ENCODE measurements around the gene RBPJ. TPM values are rescaled to one million over a fixed set of nuclear protein-coding genes. Genes with fewer than 3 reads are reported as not detected.

Gene RBPJ
- total and polyA plus RNA-seq, 2 of the 8 experiments (the other 6 are each of a cell fraction or from before 2014, with no cell fraction given), result 65.5 to 217 TPM

DNA sequence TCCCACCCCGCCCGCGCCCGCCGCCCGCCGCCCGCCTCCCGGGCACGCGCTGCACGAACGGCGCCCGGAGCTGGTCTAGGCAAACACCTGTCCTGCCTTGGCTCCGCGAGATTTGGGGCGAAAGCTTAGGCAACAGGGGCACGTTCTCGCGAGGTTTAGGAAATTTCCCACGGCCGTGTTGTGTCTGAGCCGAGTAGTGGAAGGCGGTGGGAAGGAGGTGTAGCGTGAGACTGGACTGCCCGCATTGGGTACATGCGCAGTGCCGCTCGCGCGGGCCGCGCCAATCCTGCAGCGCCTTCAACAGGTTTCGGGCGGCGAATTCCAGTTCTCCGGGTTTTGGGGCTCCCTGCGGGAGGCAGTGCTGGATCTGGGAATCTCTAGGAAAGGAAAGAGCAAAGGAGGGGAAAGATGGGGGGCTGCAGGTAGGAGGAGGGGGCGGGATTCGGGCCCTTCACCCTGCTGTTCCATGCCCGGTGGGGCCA is 1.3 kb upstream of the RBPJ start:
- Histone ChIP-seq H4K8ac (ENCODE audit: extremely low read depth, insufficient read depth, low read length) (peak overlapping the region; percentile 98; the same call in 1 of the 2 replicates), H4K20me1 (replicated peaks in 1 of 2; ENCODE audit: control insufficient read depth in 1 of 2, insufficient read depth in 2 of 2, low read length in 2 of 2) (peaks cover 7 to 10% of the 10 kb centered on the region in 2 experiments), H3K79me2 (ENCODE audit: control insufficient read depth in 1 of 2, insufficient read depth in 2 of 2, low read length in 2 of 2) (peaks cover 32 to 36% of the 10 kb centered on the region in 2 experiments), H3K4me1 (replicated peaks in 1 of 4; ENCODE audit: control insufficient read depth in 3 of 4, insufficient read depth in 4 of 4, low read length in 3 of 4) (peaks cover 0 to 4% (median 1%) of the 10 kb centered on the region in 4 experiments; a peak in 4 of 7 replicates), H2BK5ac (ENCODE audit: low read depth, low read length) (peak overlapping the region; percentile 99), H3K56ac (replicated peaks; ENCODE audit: insufficient read length, low read depth, low read length) (peak overlapping the region; percentile 63), H2BK12ac (ENCODE audit: low read depth, low read length) (peak overlapping the region; percentile 98), H2BK15ac (ENCODE audit: low read length) (no peak overlapping the region), H4K5ac (ENCODE audit: insufficient read length, low read depth, low read length) (no peak overlapping the region), H3K4me2 (ENCODE audit: insufficient read depth in 1 of 2, low read depth in 2 of 2, low read length in 2 of 2) (peak overlapping the region; percentile 63 to 78), H3K23me2 (ENCODE audit: low read depth, low read length) (peaks cover 2% of the 10 kb centered on the region), H3K4ac (replicated peaks; ENCODE audit: insufficient read length, low read depth, low read length) (no peak overlapping the region), H2AFZ (ENCODE audit: low read length) (no peak overlapping the region), H2BK20ac (ENCODE audit: low read length) (no peak overlapping the region), H3K23ac (ENCODE audit: insufficient read length) (no peak overlapping the region), H3K9ac (replicated peaks in 1 of 4; ENCODE audit: extremely low read depth in 1 of 4, low read depth in 3 of 4, low read length in 3 of 4) (peak overlapping the region; percentile 83 to 95 (median 88)), H3K36me3 (ENCODE audit: control insufficient read depth in 2 of 4, insufficient read depth in 4 of 4, low read length in 3 of 4) (peaks cover 0 to 3% (median 0%) of the 10 kb centered on the region in 4 experiments; a peak in 1 of 8 replicates), H3K4me3 (ENCODE audit: extremely low read depth in 1 of 4, insufficient read depth in 2 of 4, low read depth in 3 of 4, low read length in 4 of 4) (peak overlapping the region; percentile 87 to 98 (median 92)), H2BK120ac (replicated peaks; ENCODE audit: low read depth, low read length) (no peak overlapping the region), H2AK5ac (ENCODE audit: low read depth, low read length) (no peak overlapping the region), H3K18ac (ENCODE audit: extremely low read depth, low read length) (peak overlapping the region; percentile 93; the same call in 1 of the 2 replicates), H3K27ac (ENCODE audit: low read depth, low read length) (peak overlapping the region; percentile 87), H3K9me3 (ENCODE audit: insufficient read depth in 2 of 2, low read depth in 1 of 2, low read length in 1 of 2) (peaks cover under 1 to 2% of the 10 kb centered on the region in 2 experiments; a peak in 1 of 4 replicates), H4K91ac (replicated peaks; ENCODE audit: insufficient read length, low read length) (peak overlapping the region; percentile 86), H3K14ac (ENCODE audit: insufficient read length) (no peak overlapping the region), H3K27me3 (replicated peaks in 1 of 4; ENCODE audit: control insufficient read depth in 3 of 4, extremely low read depth in 1 of 4, insufficient read depth in 3 of 4, low read length in 3 of 4) (no peaks in the 10 kb centered on the region), H3K79me1 (ENCODE audit: low read depth, low read length) (no peaks in the 10 kb centered on the region)
- WGBS, 2 experiments (ENCODE audit: extremely low coverage in 1 of 2, insufficient coverage in 1 of 2, insufficient read length in 1 of 2, insufficient replicate concordance in 2 of 2, low coverage in 1 of 2, low lambda C conversion rate in 2 of 2, missing lambda C conversion rate in 1 of 2), result 2% methylated on average over 17 of the region's 43 CpGs; no CpG with 5 or more reads in 1 of the 2 experiments
- FAIRE-seq (no peak), DNase-seq (ENCODE audit: low read depth in 1 of 2, low spot score in 2 of 2) (peak; percentile 95 to 97)
- ChIA-PET POLR2A (ENCODE audit: partially characterized antibody) (interaction anchor here (0.6 to 3.0 kb wide), 14 partner anchors 9 to 292 kb away, joined by 3 to 20 read pairs (median 4); no protein-coding TSS in a partner anchor), CTCF (ENCODE audit: partially characterized antibody) (interaction anchor here (0.9 to 1.7 kb wide), 6 partner anchors 11 to 460 kb away, joined by 3 to 5 read pairs (median 3); no protein-coding TSS in a partner anchor)
- TF ChIP-seq SP2 (IDR thresholded peaks at IDR 0.05; ENCODE audit: low read length) (no peak), BACH1 (IDR thresholded peaks at IDR 0.05; ENCODE audit: low read length) (peak; percentile 93), BRCA1 (IDR thresholded peaks at IDR 0.05; ENCODE audit: low read depth, low read length) (peak; percentile 90), CBX8 (IDR thresholded peaks at IDR 0.05; ENCODE audit: borderline replicate concordance, low read depth, low read length) (no peak), SIX5 (IDR thresholded peaks at IDR 0.05; ENCODE audit: low read depth, low read length) (no peak), CEBPB (IDR thresholded peaks at IDR 0.05; ENCODE audit: low read depth, low read length) (peak; percentile 63; the same call in 1 of the 2 replicates), NRF1 (IDR thresholded peaks at IDR 0.05; ENCODE audit: low read depth, low read length) (peak; percentile 52), RNF2 (IDR thresholded peaks at IDR 0.05; ENCODE audit: borderline replicate concordance, low read depth, low read length, missing control alignments, poor library complexity, severe bottlenecking) (no peak), CHD2 (IDR thresholded peaks at IDR 0.05; ENCODE audit: low read length) (peak; percentile 97), TCF12 (IDR thresholded peaks at IDR 0.05; ENCODE audit: low read depth, low read length) (no peak), SP4 (IDR thresholded peaks at IDR 0.05; ENCODE audit: low read length) (no peak), FOSL1 (IDR thresholded peaks at IDR 0.05; ENCODE audit: insufficient read depth, low read depth, low read length) (no peak)
- TF ChIP-seq, protein P1, sequence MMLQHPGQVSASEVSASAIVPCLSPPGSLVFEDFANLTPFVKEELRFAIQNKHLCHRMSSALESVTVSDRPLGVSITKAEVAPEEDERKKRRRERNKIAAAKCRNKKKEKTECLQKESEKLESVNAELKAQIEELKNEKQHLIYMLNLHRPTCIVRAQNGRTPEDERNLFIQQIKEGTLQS (IDR thresholded peaks at IDR 0.05; ENCODE audit: insufficient read depth, low read depth, low read length), result no peak

All from H1 (cell line).